Left lung (tissue), 10 donors: Measurements from ENCODE around the gene SLC6A9. TPM values are rescaled to one million over a fixed set of nuclear protein-coding genes. Genes with fewer than 3 reads are reported as not detected.

ENCODE experiments used
- ATAC-seq: fragments of 200-7000 bp; cut with Tn5 transposase; one replicate; pipeline ENCODE4 v1.9.1; 2020; ENCODE audit warnings: moderate library complexity
- DNase-seq, 4 donors: peaks; one replicate each; pipeline ENCODE4 v3.0.0-alpha.2; 2013 to 2020
- H3K27ac ChIP-seq, 2 donors: fragments of 200-600 bp; sonication (generic) in 1 of 2; one replicate each; pipeline versions ENCODE4 v1.5.0 to v1.8.0; 2020 to 2021
- H3K27me3 ChIP-seq, 2 donors: fragments of 200-600 bp; sonication (generic) in 1 of 2; one replicate each; pipeline versions ENCODE4 v1.5.0 to v1.8.0; 2020 to 2021
- H3K36me3 ChIP-seq, 2 donors: fragments of 200-600 bp; sonication (generic) in 1 of 2; one replicate each; pipeline versions ENCODE4 v1.5.0 to v1.8.0; 2020 to 2021
- H3K4me1 ChIP-seq, 2 donors: fragments of 200-600 bp; one replicate each; pipeline ENCODE4 v1.8.0; 2021
- H3K4me3 ChIP-seq, 2 donors: fragments of 200-600 bp; sonication (generic) in 1 of 2; one replicate each; pipeline versions ENCODE4 v1.5.0 to v1.8.0; 2020 to 2021; ENCODE audit warnings: mild to moderate bottlenecking in 1 of 2
- H3K9me3 ChIP-seq, 2 donors: fragments of 200-600 bp; sonication (generic) in 1 of 2; one replicate each; pipeline versions ENCODE4 v1.5.0 to v1.8.0; 2020 to 2021
- intact Hi-C, 2 donors: fragments of 100-400 bp; cut with DNase I; formaldehyde crosslinking; loops; one replicate each; pipeline versions ENCODE4 v1.11.2 to v1.14.2; 2022
- polyA plus RNA-seq, 6 donors: library from polyadenylated mRNA; unstranded; fragments of 120-200 nt; gene quantifications; one replicate each; pipeline ENCODE4 v1.2.1, GENCODE V29; 2013; ENCODE audit not compliant: insufficient read length in 6 of 6
- total RNA-seq, 2 donors: library from RNA; stranded (reverse); fragmentation: NEBNext Ultra II Directional; extraction: Animal tissue kit (Norgen Biotek cat#: 25700); gene quantifications; one replicate each; pipeline ENCODE4 v1.2.1, GENCODE V29; 2021
- TF ChIP-seq, protein P1 (sequence below), 2 donors: fragments of 200-600 bp; sonication (generic) in 1 of 2; IDR thresholded peaks; one replicate each; pipeline versions ENCODE4 v1.5.0 to v1.8.0; 2021; ENCODE audit warnings: antibody characterized with exemption in 2 of 2
- donor health status: DM: no; HTN: yes; CAD: no.
- donor health status: DM: no; HTN: no; CAD: no.

The SLC6A9 gene
- total and polyA plus RNA-seq, 8 donors: 10.9 to 28.5 (median 14.6) TPM

DNA sequence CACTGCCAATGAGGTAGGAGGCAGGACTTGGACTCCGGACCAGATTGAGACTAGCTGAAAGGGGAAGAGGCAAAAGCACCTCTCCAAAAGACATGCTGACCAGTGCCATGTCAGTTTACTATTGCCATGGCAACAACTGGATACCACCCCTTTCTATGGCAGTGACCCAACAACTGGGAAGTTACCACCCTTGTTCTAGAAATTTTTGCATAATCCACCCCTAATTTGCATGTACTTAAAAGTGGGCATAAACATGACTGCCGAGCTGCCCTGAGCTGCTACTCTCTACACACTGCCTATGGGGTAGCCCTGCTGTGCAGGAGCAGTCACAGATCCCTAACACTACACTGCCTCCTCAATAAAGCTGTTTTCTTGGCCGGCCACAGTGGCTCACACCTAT is 19.0 kb upstream of the SLC6A9 start:
- H3K4me3 ChIP-seq: no peak overlapping the region
- H3K36me3 ChIP-seq: no peaks in the 10 kb centered on the region
- no peak overlapping the region for H3K27ac ChIP-seq
- ATAC-seq: no peak
- DNase-seq: no peak
- no peaks in the 10 kb centered on the region for H3K9me3 ChIP-seq
- intact Hi-C loops: no loop called here
- H3K27me3 ChIP-seq: no peaks in the 10 kb centered on the region
- H3K4me1 ChIP-seq: peaks cover 0 to 13% of the 10 kb centered on the region in 2 donors
- TF ChIP-seq, protein P1, sequence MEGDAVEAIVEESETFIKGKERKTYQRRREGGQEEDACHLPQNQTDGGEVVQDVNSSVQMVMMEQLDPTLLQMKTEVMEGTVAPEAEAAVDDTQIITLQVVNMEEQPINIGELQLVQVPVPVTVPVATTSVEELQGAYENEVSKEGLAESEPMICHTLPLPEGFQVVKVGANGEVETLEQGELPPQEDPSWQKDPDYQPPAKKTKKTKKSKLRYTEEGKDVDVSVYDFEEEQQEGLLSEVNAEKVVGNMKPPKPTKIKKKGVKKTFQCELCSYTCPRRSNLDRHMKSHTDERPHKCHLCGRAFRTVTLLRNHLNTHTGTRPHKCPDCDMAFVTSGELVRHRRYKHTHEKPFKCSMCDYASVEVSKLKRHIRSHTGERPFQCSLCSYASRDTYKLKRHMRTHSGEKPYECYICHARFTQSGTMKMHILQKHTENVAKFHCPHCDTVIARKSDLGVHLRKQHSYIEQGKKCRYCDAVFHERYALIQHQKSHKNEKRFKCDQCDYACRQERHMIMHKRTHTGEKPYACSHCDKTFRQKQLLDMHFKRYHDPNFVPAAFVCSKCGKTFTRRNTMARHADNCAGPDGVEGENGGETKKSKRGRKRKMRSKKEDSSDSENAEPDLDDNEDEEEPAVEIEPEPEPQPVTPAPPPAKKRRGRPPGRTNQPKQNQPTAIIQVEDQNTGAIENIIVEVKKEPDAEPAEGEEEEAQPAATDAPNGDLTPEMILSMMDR (IDR thresholded peaks at IDR 0.05): no peak

DNA sequence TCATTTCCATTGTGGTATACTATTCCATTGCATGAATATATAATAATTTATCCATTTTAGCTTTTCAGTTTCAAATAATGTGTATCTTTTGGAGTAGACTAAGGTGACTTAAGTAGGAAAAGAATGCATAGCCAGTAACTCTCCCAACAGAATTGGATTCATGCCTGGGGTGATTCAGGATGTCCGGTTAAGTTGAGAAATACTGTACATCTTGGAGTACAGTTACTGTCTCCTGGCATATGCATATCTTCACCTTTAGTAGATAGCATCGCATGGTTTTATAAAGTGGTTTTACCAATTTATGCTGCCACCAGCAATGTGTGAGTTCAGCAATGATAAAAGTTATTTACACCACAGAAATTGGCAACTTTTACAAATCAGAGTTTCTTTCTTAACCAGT is 18.6 kb upstream of the SLC6A9 start:
- H3K9me3 ChIP-seq: no peaks in the 10 kb centered on the region
- intact Hi-C loops: loop anchor here in 1 of 2 donors (5.0 kb wide), 1 partner anchor 43 kb away; no protein-coding TSS in a partner anchor
- DNase-seq (no peak), ATAC-seq (peak; percentile 4)
- no peak overlapping the region for H3K4me3 ChIP-seq
- no peaks in the 10 kb centered on the region for H3K27me3 ChIP-seq
- H3K36me3 ChIP-seq: no peaks in the 10 kb centered on the region
- TF ChIP-seq, protein P1 (IDR thresholded peaks at IDR 0.05): no peak
- H3K27ac ChIP-seq: no peak overlapping the region
- peaks cover 0 to 13% of the 10 kb centered on the region in 2 donors for H3K4me1 ChIP-seq

DNA sequence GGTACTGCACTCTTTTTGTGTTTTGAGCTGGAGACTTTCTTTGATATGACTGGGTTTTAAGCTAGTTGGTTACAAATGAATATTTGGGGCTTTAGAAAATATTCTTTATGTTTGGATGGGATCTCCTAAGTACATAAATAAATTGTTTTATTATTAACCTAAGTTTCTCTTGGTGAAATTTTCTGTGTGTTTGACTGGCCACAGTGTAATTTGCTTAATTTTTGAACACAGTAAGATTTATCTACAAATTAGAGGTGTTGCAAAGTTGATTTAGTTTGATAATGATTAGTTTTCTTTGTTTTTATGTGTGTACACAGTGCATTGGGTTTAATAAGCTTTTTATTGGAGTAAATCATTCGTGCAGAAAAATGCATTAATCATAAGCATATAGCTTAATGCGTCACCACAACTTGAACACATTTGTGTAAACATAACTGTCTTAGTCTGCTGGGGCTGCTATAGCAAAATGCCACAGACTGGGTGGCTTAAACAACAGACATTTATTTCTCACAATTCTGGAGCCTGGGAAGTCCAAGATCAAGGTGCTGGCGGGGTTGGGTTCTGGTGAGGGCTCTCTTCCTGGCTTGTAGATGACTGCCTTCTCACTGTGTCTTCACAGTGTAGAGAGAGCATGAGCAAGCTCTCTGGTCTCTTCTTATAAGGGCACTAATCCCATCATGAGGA is 17.4 kb upstream of the SLC6A9 start:
- ATAC-seq: no peak
- peaks cover 0 to 13% of the 10 kb centered on the region in 2 donors for H3K4me1 ChIP-seq
- intact Hi-C loops: loop anchor here in 1 of 2 donors (5.0 kb wide), 1 partner anchor 41 kb away; no protein-coding TSS in a partner anchor
- H3K27ac ChIP-seq: peak overlapping the region; percentile 34 to 61
- TF ChIP-seq, protein P1 (IDR thresholded peaks at IDR 0.05): no peak
- no peaks in the 10 kb centered on the region for H3K9me3 ChIP-seq
- H3K36me3 ChIP-seq: no peaks in the 10 kb centered on the region
- no peak for DNase-seq
- no peak overlapping the region for H3K4me3 ChIP-seq
- H3K27me3 ChIP-seq: no peaks in the 10 kb centered on the region

DNA sequence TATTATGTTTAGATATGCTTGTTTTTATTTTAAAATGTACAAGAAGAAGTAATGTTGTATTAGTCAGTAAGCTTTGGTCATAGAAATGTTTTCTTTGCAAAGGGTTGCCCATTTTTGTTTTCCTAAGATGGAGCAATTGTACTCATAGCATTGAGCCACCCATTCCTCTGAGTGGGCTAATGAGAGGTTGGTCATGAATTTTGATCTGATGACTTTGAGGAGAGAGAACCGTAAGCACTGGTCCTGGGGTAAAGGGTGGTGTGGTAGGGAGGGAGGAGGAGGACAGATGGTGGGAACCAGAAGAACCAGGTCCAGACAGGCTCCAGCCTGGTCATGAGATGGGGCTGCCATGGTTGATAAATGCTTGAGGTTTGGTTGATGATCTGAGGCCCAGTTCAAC is 15.9 kb upstream of the SLC6A9 start:
- no peak overlapping the region for H3K4me3 ChIP-seq
- peak overlapping the region; percentile 34 to 61 for H3K27ac ChIP-seq
- no peak for DNase-seq
- H3K9me3 ChIP-seq: no peaks in the 10 kb centered on the region
- H3K27me3 ChIP-seq: peaks cover 0 to 5% of the 10 kb centered on the region in 2 donors
- ATAC-seq: no peak
- intact Hi-C loops: loop anchor here in 1 of 2 donors (5.0 kb wide), 1 partner anchor 40 kb away; no protein-coding TSS in a partner anchor
- peaks cover 0 to 13% of the 10 kb centered on the region in 2 donors for H3K4me1 ChIP-seq
- H3K36me3 ChIP-seq: no peaks in the 10 kb centered on the region
- TF ChIP-seq, protein P1 (IDR thresholded peaks at IDR 0.05): no peak

DNA sequence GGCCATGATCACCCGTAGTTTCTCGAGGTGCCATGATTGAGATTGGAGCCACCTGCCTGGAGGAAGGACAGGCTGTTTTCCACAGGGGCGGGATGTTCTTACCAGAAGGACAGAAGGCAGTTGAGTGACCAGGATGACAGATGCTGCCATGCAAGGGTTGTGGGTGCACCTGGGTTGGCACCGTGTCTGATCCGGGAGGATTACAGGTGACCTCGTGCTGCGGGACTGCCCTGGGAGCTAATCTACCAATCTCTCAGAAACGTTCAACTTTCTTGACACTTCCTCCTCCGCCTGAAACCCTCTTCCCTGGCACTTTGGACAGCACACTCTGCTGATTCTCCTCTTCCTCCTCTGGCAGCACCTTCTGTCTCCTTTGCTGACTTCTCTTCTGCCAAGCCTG is 13.8 kb upstream of the SLC6A9 start:
- no peak overlapping the region for H3K27ac ChIP-seq
- ATAC-seq (no peak), DNase-seq (no peak)
- no peak overlapping the region for H3K4me3 ChIP-seq
- TF ChIP-seq, protein P1 (IDR thresholded peaks at IDR 0.05): no peak
- H3K36me3 ChIP-seq: no peaks in the 10 kb centered on the region
- no peaks in the 10 kb centered on the region for H3K9me3 ChIP-seq
- peaks cover 0 to 8% of the 10 kb centered on the region in 2 donors for H3K27me3 ChIP-seq
- intact Hi-C loops: loop anchor here in 1 of 2 donors (5.0 kb wide), 1 partner anchor 38 kb away; no protein-coding TSS in a partner anchor
- peaks cover 0 to 13% of the 10 kb centered on the region in 2 donors for H3K4me1 ChIP-seq
